Esophagus muscularis mucosa (tissue), 4 donors: ENCODE measurements around the gene MEFV.

Experiments used
- EP300 ChIP-seq: sonication (generic); formaldehyde crosslinking; IDR thresholded peaks from one replicate; pipeline ENCODE4 v1.6.1; 2017; ENCODE audit warnings: antibody characterized with exemption
- POLR2A ChIP-seq: fragments of 450-650 bp; IDR thresholded peaks from one replicate; pipeline ENCODE4 v1.6.1; 2017; ENCODE audit warnings: antibody characterized with exemption, moderate library complexity, mild to moderate bottlenecking, low read depth
- TF ChIP-seq, protein P1 (sequence below), 3 experiments: fragments of 200-600 bp in 2 of 3; fragments of 450-650 bp in 1 of 3; sonication (generic) in 2 of 3; IDR thresholded peaks; one replicate each; pipeline ENCODE4 v1.5.1; 2017 to 2019; ENCODE audit warnings: antibody characterized with exemption in 3 of 3, mild to moderate bottlenecking in 2 of 3, moderate library complexity in 1 of 3

DNA sequence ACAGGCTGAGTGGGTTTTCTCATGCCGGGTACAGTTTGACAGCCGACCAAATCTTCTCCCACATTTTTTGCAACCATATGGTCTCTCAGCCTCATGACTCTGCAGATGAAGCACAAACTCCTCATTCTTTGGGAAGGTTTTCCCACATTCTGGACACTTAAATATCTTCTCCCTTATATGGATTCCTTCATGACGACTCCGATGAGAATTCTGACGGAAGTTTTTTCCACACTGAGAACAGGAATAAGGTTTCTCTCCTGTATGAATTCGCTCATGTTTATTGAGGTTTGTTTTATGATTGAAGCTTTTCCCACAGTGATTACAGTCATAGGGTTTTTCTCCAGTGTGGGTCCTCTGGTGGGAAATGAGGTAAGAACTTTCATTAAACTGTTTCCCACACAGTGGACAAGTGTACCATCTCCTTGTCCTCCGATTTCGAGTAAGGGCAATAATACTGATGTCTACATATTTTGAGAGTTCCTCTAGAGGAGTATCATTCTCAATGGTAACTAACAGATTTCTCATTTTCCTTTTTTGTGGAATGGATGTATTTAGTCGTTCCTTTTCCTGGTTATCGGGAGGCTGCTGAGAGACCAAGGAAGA, 32.4 kb downstream of the MEFV start:
- TF ChIP-seq, protein P1, sequence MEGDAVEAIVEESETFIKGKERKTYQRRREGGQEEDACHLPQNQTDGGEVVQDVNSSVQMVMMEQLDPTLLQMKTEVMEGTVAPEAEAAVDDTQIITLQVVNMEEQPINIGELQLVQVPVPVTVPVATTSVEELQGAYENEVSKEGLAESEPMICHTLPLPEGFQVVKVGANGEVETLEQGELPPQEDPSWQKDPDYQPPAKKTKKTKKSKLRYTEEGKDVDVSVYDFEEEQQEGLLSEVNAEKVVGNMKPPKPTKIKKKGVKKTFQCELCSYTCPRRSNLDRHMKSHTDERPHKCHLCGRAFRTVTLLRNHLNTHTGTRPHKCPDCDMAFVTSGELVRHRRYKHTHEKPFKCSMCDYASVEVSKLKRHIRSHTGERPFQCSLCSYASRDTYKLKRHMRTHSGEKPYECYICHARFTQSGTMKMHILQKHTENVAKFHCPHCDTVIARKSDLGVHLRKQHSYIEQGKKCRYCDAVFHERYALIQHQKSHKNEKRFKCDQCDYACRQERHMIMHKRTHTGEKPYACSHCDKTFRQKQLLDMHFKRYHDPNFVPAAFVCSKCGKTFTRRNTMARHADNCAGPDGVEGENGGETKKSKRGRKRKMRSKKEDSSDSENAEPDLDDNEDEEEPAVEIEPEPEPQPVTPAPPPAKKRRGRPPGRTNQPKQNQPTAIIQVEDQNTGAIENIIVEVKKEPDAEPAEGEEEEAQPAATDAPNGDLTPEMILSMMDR (IDR thresholded peaks at IDR 0.05), result no peak
- TF ChIP-seq POLR2A, result no peak
- TF ChIP-seq EP300, result no peak
